GM18517 (cell line): ENCODE results near the gene RAMP1.

Experiments used
- ATAC-seq: cut with Tn5 transposase; IDR thresholded peaks from one replicate; pipeline ENCODE4 v1.9.1; 2021; ENCODE audit warnings: mild to moderate bottlenecking, moderate library complexity; ENCODE audit not compliant: unreplicated experiment

Gene RAMP1

DNA sequence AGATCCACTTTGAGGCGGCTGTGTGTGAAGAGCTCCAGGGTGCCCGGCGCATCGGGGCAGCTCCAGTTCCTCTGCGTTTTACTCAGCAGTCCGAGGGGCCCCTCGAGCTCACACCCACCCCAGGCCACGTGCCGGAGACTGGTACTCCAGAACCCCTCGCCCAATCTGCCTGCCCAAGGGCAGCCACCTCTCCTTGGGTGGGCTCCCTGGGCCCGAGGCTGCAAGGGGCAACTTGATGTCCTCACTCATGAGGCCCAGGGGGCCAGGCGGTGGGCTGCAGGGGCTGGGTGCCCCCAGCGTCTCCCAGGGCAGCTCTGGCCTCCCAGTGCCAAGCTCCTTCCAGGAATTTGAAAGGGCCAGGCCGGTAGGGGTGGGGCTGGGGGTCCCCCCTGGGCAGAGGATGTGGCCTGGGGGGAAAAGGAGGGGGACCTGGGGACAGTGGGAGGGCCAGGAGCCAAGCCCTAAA is 16.7 kb downstream of the RAMP1 start:
- ATAC-seq, result no peak

DNA sequence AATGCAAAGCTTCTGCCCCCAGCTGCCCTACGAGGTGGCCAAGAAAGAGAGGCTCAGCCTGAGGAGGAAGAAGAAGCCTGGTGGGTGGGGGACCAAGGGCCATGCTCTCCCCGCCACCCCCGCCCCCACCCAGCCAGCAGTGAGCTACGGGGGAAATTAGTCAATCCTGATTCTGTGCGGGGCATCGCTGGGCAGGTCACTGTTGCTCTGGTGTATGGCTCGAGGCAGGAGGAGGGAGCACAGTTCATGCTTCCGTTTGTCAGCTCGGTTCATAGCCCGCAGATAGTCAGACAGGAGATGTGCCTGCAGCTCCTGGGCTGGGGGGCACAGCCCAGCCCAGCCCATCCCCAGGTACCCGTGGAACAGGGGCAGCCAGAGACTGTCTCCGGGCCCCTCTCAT is 17.1 kb downstream of the RAMP1 start:
- no peak for ATAC-seq

DNA sequence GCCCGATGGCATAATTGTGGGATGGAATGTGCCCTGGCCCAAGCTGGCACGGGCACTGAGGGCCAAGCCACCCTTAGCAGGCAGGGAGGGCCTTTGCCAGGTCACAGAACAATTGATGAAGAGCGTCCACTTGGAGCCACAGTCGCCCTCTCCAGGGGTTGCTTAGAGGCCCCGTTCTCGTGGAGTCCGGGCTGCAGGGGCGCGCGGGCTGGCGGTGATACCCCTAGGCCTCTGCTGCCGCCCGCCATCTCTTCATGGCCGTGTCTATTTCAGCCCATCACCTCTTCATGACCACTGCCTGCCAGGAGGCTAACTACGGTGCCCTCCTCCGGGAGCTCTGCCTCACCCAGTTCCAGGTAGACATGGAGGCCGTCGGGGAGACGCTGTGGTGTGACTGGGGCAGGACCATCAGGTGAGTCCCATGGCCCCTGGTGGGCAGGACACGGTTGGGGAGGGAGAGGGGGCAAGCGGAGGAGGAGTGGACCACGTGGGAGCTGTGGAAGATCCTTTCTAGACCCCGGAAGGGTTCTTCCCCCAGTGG is 17.6 kb downstream of the RAMP1 start:
- ATAC-seq, result no peak

DNA sequence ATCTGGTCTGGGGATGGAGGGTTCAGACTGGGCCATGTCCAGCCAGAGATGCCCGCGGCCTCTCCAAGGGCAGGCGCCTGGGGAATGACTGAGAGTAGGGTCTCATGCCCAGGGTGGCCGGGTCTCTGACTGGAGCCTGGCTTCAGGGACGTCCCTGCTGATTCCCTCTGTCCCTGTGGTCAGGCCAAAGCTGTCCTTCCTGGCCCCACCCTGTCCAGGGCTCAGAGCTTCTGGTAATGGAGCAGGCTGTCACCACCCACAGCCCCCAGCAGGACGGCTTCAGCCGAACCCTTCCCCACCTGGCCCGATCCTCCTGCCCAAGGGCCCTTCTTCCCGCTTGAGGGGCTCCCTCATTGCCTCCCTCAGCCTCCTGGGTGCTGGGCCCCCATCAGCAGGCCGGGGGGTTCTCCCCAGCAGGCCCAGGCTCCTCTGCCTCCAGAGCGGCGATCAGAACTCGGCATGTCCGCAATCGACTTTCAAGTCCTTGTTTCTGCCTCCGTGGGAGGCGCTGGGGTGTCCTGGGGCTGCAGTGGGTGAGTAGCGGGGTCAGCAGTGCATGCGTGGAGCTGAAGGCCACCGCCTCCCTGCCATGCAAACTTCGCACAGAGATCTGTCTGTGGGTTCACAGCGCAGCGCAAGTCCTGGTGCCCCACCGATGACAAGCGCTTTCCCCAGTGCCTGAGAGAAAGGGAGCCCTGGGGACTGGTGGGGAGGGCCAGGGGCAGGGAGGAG is 18.3 kb downstream of the RAMP1 start:
- ATAC-seq, result no peak

DNA sequence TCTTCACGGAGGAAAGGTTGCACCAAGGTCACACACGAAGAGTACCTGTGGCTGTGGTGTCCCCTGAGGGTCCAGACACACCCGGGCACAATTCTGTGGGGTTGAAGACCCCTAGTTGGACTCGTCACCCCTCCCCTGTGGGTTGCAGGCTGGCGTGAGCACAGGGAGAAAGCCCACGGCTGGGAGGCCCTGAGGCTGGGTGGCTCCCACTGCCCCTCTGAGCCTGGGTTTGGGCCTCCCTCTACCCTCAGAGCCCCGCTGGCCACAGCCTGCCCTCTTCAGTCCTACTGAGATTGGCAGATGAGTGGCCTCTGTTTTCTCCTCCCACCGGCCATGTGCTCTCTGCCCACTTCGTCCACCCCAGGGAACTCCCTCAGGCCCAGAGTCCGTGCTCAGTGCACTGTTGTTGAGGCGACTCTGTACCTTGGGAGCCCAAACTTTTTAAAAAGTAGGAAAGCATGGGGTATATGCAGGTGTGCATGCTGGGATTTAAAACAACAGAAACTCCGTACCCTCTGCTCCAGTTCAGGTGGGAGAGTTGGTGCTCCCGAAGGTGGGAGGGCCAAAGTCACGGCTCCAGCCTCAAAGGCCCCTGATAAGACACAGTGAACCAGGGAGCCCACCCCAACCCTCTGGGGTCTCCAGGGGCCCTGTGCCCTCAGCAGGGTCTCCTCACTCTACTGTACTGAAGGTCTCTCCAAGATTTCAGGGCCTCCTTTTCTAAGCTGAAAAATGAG is 19.1 kb downstream of the RAMP1 start:
- ATAC-seq, result no peak

DNA sequence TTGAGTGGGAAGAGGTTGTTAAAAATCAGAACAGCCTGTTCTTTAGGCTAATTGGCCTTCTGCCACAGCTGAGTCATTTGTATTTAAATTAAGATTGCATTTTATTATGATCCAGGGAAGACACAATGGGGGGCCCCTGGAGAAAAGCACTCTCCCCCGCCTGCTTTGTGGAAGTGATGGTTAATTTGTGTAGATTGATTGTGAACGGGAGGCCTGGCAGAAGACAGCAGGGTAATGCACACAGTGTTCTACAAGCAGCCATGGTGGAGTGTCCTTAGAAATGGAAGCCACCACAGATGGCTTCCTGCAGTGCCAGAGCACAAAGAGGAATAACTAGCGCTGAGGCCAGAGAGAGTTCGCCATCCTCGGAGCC is 19.6 kb downstream of the RAMP1 start:
- ATAC-seq, result no peak

DNA sequence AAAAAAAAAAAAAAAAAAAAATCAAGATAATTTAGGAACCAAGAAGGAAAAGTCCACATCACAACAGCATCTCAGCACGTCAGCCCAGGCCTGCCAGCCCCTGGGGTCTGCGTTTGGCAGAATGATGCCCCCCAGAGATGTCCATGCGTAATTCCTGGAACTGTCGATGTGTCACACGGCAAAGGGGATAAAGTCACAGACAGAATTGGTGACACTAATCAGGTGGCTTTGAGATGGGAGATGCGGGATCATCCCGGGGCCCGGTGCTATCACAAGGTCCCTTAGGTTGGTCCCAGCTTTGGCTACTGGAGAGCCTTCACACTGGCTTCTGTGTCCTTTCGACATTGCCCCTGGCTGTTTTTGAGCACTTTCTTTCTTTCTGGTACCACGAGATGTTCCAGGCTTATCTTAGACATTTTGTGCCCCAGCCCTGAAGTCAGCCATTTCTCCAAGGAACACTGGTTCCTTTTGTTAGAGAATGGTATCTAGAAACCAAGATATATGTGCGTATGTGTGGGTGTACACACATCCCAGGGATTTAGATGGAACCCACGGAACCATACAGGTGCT is 20.7 kb downstream of the RAMP1 start:
- no peak for ATAC-seq

DNA sequence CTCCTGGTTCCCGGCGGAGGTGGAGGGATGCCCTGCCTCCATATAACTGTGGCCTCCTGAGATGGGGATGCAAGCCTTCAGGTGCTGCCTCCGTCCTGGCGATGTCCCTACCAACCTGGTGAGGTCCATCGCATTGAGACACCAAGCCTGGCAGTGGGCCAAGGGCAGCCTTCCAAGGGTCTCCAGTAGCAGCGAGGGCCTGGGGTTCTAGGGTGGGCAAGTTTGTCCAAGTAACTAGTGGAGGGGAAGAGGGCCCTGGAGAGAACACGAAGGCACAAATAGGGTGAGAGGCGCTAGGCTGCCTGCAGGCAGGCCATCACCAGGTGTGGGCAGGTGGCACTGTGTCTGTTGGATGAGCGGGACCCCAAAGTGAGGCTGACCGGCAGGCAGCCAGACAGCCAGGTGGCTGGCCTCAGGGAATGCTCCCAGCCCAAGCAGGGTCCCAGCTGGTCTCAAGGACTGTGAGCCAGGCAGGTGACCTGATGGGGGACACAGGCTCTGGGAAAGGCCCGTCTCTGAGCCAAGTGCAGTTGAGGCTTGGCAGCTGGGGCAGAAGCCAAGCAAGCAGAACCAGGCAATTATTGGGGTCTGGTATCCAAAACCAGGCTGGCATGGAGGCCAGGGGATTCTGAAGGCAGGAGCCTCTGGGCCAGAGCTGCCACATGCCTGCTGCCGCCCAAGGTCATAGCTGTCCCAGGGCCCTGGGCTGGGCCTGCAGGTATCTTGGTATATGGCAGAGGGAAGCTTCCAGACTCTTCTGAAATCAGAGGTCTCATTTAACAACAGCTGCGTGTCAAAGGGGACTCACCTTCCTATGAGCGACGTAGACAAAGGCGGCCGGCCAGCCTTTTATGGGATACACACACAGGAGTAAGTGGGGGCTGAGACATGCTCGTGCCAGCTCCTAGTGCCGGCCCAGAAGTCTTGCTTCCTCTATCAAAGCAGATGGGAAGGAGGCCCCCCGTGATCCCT is 23.4 kb downstream of the RAMP1 start:
- ATAC-seq, result no peak

DNA sequence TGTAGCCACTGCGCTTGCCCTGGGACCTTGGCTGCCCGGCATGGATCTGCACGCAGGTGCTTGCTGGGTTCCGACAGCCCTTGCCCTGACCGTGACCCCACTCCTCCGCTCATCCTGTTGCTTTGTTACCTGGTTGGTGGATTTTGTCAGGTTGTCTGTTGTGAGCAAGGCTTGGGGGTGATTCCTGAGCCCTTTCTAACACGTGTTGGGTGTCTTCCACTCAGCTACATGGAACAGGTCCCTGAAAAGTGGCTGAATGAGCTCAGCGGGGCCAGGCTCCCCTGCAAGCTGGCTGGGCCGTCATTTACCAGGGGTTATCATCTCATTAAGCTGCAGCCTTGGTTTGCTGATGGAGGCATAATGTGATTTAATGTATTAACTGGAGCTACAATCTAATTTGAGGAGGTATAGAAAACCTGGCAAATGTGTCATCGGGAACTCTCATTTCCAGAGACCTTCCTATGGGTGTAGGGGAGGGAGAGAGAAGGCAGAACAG is 24.6 kb downstream of the RAMP1 start:
- ATAC-seq, result no peak

DNA sequence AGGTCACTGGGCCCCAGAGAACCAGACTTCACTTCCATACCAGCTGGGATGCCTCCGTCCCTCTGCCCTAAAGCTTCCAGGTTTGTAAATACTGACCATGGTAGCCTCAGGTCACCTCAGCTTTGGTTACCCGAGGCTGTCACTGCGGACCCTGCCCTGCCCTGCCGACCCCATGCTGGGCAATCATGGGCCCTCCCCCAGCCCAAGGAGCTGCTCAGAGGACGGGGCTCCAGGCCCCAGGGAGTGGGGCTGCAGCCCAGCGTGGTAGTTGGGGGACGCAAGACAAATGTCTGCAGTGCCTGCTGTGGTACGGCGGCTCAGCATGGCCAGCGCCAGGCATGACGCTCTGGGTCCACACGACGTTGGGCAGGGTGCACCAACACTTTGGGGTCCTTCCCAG is 25.3 kb downstream of the RAMP1 start:
- no peak for ATAC-seq

DNA sequence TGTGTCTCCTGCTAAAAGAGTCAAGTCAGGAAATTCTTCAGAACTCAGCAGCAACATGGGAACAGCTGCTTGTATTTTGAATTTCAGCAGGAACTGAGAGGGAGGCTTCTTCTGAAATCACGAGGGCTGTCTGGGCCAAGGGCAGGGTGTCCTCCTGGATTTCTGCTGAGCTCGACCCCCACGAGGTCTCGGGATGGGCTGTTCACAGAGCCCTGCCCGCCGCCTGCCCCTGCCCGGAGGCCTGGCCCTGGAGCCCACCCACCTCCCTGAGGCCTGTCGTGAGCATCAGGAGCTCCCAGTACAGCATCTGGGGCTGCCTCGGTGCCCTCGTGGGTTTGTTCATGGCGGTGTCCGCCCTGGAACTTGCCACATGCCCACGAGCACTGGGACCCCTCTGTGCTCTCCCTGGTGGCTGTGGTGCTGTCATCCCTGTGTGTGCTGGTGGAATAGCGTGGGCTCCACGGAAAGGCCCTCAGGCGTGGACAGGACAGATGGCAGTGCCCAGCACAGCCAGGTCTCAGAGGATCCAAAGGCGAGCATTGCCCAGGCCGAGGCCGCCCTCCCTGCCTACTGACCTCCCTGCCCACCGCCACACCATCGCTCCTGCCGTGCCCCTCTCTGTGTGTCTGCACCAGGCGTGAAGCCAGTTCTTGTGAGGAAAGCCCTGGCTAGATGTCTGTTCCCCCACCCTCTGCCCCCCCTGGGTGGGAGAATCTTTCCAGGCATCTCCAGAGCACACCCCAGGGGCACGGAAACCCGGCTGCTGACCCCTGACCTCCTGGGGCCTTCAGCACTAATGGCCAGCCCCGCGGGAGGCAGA is 25.9 kb downstream of the RAMP1 start:
- ATAC-seq, result no peak

DNA sequence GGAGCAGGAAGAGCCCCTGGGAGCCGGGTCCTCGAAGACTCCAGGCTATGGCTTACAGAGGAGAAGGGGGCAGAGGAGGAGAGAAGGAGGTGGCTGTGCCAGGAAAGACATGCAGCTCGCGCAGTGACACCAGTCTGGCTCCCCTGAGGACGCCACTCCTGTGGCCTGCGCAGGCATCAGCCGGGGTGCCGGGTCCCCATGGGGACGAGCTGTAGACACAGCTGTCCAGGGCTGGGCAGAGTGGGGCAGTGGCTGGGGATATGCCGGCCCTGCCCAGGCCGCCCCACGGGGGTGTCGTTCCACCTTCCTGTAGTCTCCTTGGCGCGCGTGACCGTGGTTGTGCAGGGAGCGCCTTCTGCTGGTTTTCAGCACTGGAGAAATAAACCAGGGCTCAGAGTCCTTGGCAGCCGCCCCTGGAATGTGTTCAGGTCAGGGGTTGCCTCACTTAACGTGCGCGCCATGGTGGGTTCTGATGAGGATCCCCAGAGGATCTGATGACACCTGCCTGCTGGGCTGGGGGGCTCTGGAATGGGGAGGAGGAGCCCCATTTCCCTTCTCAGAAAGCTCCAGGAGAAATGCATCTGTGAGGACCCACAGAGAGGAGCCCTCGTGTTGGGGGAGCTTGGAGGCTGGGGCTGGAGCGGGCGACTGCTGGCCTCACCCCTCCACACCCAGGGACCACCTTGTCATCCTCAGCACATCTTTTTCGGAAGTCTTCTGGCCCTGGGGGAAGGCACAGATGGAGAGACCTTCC is 26.7 kb downstream of the RAMP1 start:
- ATAC-seq, result no peak

DNA sequence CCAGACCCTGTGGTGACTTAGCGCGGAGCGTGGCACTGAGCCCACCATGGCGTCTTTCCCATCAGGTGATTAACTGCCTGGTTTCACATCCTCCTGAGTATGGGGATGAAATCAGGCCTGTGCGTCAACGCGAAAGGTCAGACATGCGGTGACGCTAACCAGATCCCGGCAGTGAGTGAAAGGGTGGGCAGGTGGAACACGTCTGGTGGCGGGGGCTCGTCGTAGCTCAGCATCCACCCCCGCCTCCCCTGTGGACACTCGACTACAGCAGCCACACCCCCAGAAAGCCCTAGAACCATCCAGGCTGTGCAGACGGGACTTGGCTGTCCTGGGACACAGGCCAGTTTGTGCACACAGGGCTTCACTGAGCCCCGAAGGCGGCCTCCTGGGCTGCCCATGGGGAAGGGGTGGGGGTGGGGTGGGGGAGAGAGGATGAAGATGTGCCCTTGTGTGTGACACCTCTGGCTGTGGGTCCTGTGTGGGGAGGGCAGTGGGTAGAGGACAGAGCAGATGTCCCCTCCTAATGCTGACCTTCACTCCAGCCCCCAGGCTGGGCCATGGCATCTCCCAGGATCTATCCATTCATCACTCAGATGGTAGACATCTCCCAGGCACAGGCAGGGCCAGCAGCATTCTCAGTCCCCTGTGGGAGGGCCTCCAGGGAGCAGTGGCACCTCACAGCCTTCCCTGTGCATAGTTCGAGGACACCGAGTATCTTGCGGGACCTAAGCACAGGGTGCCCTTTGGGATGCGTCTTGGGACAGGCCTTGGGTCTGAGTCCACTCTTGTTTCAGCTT is 27.5 kb downstream of the RAMP1 start:
- no peak for ATAC-seq

DNA sequence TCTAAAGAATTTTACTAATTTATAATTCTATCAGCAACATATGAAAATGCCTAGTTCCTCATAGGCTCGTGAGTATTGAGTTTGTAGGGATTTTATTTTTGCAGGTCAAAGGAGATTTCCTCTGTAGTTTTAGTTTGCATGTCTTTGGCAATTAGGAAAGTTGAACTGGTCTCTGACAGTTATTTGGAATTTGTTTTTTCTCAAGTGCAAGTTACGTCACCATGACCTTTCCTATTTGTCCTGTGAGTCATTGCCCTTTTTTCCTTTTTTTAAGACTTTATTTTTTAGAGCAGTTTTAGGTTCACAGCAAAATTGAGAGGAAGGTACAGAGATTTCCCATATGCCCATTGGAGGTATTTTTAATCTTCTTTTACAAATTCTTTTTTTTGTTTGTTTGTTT is 29.0 kb downstream of the RAMP1 start:
- no peak for ATAC-seq

DNA sequence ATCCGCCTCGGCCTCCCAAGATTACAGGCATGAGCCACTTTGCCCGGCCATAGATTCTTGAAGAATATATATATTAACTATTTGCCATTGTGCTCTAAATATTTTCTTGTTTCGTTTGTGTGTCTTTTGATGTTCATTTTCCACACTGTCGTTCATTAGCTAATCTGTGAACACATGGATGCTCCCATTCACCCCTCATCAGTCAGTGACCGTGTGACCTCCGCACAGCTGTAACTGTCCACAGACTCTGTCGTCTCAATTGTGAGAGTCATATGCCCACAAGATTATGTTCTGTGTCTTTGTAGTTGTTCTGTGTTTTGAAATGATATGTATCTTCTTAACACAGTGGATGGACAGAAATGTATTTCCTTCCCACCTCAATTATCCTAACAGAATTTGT is 29.6 kb downstream of the RAMP1 start:
- ATAC-seq, result no peak

DNA sequence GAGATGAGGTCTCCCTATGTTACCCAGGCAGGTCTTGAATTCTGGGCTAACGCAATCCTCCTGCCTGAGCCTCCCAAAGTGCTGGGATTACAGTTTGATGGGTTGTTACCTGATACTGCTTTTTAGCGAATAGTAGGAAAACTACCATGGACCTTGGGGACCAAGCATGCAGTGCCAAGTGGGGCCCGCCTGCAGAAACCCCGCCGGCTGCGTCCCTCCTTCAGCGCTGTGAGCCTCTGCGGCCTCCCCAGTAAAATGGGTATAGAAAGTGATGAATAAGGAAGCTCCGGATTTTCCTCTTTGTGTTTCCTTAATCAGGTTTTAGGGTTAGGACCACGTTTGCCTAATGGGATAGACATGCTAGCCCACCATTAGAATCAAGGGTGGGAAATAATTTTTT is 30.4 kb downstream of the RAMP1 start:
- ATAC-seq, result no peak

DNA sequence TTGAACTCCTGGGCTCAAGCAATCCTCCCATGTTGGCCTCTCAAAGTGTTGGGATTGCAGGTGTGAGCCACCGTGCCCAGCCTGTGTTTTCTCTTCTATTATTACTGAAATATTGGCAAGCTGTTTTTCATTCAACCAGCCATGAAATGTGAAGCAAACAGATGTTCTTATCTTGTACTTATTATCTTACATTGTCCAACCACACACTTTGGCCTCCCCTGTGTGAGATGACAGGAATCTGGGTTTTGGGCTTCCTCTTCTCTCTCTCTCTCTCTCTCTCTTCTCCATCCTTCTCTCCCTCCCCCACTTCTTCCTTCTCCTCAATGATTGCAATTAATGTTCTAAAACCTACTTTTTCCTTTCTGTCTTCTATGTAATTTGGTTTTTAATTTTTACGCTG is 33.1 kb downstream of the RAMP1 start:
- no peak for ATAC-seq

DNA sequence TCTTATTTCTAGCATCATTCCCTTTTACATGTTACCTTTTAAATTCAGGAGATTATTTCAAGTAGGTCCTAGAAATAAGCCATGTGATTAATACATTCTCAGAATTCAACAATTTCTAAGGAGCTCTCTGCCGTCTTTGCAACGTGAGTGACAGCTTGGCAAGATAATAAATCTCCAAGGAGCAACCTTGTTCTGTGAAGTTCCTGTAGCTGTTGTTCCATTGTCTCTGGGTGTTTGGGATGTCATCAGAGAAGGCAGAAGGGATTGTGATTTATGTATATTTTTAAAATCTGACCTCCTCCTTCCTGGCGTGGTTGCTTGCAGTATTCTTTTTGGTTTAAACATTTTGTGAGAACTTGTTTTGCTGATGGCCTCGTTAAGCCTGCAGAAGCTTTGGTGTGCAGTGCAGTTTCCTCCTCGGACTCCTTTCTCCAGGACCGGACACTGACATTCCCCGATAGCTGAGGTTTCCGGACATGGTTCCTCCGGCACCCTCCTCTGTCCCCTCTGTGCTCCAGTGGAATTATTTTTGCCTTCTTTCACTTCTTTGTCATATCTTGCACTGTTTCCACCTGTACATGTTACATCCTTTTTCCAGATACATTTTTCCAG is 33.7 kb downstream of the RAMP1 start:
- ATAC-seq, result no peak
